ENCODE measurements around the gene GPR108. TPM values are rescaled to one million over a fixed set of nuclear protein-coding genes. Genes with fewer than 3 reads are reported as not detected.
A peak's percentile ranks its signal among the peaks of the same experiment; 100 is the strongest.

Gene GPR108
- total and polyA plus RNA-seq, 2 of the 13 experiments (the other 11 are each of a cell fraction or from before 2014, with no cell fraction given) = 36.4 to 63.0 TPM

DNA sequence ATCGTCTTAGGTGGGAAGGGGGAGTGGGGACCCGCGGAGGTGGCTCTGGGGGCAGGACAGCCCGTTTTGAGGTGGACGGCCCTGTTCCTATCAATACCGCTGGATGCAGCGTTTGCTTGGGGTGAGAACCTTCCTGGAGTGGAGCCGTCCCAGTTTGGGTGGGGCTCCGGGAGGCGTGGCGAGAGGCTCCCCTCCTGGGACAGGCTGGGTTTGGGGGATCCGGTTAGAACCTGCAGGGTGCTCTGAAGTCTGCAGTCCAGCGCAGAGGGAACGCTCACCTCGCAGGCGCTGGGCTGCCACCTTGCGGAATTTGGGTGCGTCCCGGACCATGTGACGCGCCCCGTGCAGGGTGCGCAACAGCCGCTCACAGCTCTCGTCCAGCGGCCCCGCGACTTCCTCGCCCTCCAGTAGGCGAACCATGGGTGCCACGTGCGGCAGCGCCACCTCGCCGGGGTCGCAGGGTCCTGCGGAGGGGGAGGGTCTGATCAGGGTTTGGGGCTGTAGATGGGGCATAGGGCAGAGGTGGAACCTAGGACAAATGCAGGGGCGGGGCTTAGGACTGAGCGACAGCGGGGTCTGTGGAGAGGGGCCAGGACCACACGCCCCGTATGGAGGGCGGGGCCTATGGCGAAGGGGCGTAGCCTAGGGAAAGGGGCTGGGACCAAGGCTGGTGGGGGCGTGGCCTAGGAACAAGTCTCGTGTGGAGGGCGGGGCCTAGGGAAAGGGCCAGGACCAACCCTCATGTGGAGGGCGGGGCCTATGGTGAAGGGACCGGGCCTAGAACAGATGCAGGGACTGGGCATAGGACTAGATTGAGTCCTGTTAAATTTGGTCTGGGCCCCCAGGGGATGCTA, 16.0 kb upstream of the GPR108 start (continued):
- TF ChIP-seq, protein P1, sequence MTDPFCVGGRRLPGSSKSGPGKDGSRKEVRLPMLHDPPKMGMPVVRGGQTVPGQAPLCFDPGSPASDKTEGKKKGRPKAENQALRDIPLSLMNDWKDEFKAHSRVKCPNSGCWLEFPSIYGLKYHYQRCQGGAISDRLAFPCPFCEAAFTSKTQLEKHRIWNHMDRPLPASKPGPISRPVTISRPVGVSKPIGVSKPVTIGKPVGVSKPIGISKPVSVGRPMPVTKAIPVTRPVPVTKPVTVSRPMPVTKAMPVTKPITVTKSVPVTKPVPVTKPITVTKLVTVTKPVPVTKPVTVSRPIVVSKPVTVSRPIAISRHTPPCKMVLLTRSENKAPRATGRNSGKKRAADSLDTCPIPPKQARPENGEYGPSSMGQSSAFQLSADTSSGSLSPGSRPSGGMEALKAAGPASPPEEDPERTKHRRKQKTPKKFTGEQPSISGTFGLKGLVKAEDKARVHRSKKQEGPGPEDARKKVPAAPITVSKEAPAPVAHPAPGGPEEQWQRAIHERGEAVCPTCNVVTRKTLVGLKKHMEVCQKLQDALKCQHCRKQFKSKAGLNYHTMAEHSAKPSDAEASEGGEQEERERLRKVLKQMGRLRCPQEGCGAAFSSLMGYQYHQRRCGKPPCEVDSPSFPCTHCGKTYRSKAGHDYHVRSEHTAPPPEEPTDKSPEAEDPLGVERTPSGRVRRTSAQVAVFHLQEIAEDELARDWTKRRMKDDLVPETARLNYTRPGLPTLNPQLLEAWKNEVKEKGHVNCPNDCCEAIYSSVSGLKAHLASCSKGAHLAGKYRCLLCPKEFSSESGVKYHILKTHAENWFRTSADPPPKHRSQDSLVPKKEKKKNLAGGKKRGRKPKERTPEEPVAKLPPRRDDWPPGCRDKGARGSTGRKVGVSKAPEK (CRISPR knock-in tag; IDR thresholded peaks at IDR 0.05; ENCODE audit: borderline replicate concordance) = peak; percentile 69; the same call in 1 of the 2 replicates
- no peak for TF ChIP-seq ZNF646 (CRISPR knock-in tag; IDR thresholded peaks at IDR 0.05)
- TF ChIP-seq STAG1 (CRISPR knock-in tag; IDR thresholded peaks at IDR 0.05) = peak; percentile 84
- TF ChIP-seq PHF21A (CRISPR knock-in tag; IDR thresholded peaks at IDR 0.05) = no peak; the same call in 1 of the 2 replicates
- peak; percentile 94 for TF ChIP-seq RAD21 (CRISPR knock-in tag; IDR thresholded peaks at IDR 0.05)
- TF ChIP-seq, protein P2, sequence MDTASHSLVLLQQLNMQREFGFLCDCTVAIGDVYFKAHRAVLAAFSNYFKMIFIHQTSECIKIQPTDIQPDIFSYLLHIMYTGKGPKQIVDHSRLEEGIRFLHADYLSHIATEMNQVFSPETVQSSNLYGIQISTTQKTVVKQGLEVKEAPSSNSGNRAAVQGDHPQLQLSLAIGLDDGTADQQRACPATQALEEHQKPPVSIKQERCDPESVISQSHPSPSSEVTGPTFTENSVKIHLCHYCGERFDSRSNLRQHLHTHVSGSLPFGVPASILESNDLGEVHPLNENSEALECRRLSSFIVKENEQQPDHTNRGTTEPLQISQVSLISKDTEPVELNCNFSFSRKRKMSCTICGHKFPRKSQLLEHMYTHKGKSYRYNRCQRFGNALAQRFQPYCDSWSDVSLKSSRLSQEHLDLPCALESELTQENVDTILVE (CRISPR knock-in tag; IDR thresholded peaks at IDR 0.05) = 0 out of 2 replicates have a peak, but pooled peaks have one; percentile 23
- 0 out of 2 replicates have a peak, but pooled peaks have one; percentile 40 for TF ChIP-seq ZNF136 (CRISPR knock-in tag; IDR thresholded peaks at IDR 0.05; ENCODE audit: low read depth)
- no peak for TF ChIP-seq NFIC (IDR thresholded peaks at IDR 0.05; ENCODE audit: low read length)
- TF ChIP-seq EZH2 (conservative IDR thresholded peaks at IDR 0.05; ENCODE audit: low read depth, low read length) = no peak
- TF ChIP-seq ZNF530 (CRISPR knock-in tag; IDR thresholded peaks at IDR 0.05; ENCODE audit: low read depth) = no peak
- peak; percentile 54; the same call in 1 of the 2 replicates for TF ChIP-seq POLR2AphosphoS5 (IDR thresholded peaks at IDR 0.05; ENCODE audit: low read depth, low read length)
- no peak for TF ChIP-seq FOXA1 (IDR thresholded peaks at IDR 0.05)
- peak; percentile 42; the same call in 1 of the 2 replicates for TF ChIP-seq FOXA1 (CRISPR knock-in tag; IDR thresholded peaks at IDR 0.05)
- TF ChIP-seq, protein P3, sequence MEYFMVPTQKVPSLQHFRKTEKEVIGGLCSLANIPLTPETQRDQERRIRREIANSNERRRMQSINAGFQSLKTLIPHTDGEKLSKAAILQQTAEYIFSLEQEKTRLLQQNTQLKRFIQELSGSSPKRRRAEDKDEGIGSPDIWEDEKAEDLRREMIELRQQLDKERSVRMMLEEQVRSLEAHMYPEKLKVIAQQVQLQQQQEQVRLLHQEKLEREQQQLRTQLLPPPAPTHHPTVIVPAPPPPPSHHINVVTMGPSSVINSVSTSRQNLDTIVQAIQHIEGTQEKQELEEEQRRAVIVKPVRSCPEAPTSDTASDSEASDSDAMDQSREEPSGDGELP (IDR thresholded peaks at IDR 0.05; ENCODE audit: borderline replicate concordance, low read depth) = peak; percentile 76; the same call in 1 of the 2 replicates
- TF ChIP-seq NR1H2 (CRISPR knock-in tag; IDR thresholded peaks at IDR 0.05; ENCODE audit: borderline replicate concordance, low read depth) = 0 out of 2 replicates have a peak, but pooled peaks have one; percentile 49
- peak; percentile 42; the same call in 1 of the 2 replicates for TF ChIP-seq REXO4 (CRISPR knock-in tag; IDR thresholded peaks at IDR 0.05; ENCODE audit: borderline replicate concordance)
- TF ChIP-seq ZNF788 (CRISPR knock-in tag; IDR thresholded peaks at IDR 0.05; ENCODE audit: borderline replicate concordance) = peak; percentile 66; the same call in 1 of the 2 replicates
